SHP77 treated with DMSO at 0.1 percent for 48 hours (cell line): Measurements from ENCODE around the gene MSX2.

Source experiments
- DNase-seq: peaks from one replicate; lab custom pipeline; 2025; lab: John Stamatoyannopoulos, UW

MSX2 gene

GRCh38 chr5:174724484-174725260, at the start of gene MSX2:
MSX2 (plus strand) TSS chr5:174724582; CDS start chr5:174724660, 78 bp downstream.
- no peak for DNase-seq

GRCh38 chr5:174675110-174675509, 49.3 kb upstream of the MSX2 start:
- DNase-seq: no peak

DNA sequence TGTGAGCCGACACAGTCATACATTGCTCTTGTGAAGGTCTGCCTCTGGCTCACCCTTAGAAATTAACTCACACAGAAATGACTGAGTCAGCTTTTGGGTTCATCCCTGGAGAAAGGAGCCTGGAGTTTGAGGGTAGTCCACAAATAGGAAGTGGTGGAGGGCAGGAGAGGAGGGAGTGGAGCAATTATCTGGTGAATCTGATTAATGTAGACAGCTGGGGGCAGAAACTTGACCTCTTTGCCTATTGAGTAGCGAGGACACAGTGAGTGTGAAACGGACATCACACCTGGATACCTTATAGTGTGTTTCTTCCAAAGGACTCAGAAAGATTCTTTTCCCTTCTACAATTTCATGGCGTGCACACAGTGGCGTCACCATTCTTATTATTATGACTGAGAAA, 48.5 kb upstream of the MSX2 start:
- no peak for DNase-seq

GRCh38 chr5:174678107-174678506, 46.3 kb upstream of the MSX2 start:
- DNase-seq: no peak

DNA sequence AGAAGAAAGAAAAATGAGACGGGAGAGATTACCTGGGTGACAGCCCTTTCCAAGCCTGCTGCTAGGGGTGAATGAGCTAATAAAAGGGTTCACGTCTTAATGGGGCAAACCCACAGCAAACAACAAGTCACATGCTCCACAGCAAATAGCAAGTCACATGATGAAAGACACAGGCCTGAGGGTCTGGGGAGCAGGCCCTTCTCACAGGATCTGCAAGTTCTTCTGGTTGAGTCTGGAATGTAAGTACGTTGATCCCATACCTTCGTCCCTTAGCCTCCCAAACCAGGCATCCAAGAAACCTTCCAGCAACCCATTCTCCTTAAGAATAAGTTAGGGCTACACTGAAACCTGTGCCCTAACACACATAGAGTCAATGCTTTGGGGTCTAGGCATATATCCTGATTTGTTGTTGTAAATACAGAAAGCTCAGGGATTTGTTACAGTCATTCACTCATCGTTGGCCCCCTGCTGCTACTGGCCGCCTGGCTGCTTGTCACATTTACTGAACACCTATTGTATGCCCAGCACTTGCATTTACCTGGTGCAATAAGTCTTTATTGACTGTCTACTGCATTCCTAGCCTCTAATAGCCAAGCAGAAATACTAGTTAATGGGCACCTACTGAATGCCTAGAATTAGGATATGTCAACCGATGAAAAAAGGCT, 43.3 kb upstream of the MSX2 start:
- DNase-seq: no peak

- DNase-seq: no peak
Measured at GRCh38 chr5:174687503-174687902, 36.9 kb upstream of the MSX2 start.

GRCh38 chr5:174688441-174689354, 35.7 kb upstream of the MSX2 start:
- DNase-seq: no peak

GRCh38 chr5:174690271-174690670, 34.1 kb upstream of the MSX2 start:
- DNase-seq: no peak

DNA sequence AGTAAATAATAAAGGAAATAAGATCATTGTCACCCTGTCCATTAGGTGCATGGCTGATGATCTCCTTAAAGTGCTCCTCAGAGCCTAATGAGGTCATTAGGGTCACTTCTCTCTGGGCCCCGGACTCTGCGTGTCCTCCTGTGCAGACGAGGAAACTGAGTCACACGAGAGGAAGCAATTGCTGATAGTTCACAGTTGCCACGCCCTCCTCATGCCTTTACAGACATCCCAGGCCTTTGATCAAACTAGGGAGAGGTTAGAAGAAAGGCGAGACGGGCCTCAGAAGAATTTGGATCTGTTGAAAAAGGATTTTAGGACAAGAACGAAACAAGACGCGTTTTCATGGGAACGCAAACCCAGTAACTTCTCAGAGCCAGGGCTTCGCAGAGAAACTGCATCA, 32.0 kb upstream of the MSX2 start:
- no peak for DNase-seq

DNA sequence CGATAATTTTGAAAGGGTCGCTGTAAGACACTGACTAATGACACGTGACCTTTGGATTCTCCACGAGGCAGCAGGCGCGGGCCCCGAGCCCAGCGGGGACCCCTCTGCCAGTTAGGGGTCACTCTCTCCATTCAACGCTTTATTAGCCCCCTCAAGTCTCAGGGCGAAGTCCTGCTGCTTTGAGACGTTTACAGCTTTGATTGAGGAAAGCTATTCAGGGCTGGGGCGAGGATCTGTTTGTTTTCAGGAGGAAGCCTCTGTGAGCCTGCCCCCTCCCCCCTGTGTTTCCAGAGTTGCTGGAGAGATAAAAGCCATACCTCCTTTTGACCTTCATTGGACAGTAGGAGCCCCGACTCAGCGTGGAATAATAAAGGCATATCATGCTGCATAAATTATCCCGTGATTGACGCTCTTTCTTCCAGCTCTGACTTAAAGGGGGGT, 31.4 kb upstream of the MSX2 start:
- DNase-seq: no peak

GRCh38 chr5:174693697-174694385, 30.5 kb upstream of the MSX2 start:
- no peak for DNase-seq

DNA sequence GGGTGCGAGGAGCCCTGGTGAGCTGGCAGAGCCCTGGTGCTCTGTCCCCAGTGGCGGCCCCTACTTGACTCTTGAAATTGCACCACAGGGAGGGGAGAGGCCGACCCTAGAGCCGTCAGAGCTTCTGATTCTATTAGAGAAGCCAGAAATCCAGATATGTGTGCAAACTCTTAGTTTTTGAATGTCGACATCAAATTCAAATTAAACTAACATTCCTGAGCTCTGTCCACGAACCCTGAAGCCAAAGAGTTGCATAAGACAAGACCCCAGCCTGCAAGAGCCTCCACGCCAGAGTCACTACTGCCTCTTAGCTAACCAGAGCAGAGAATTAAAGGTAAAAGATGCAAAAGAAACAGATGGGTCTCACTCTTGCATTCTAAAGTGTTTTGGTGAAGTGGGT, 29.8 kb upstream of the MSX2 start:
- DNase-seq: no peak

DNA sequence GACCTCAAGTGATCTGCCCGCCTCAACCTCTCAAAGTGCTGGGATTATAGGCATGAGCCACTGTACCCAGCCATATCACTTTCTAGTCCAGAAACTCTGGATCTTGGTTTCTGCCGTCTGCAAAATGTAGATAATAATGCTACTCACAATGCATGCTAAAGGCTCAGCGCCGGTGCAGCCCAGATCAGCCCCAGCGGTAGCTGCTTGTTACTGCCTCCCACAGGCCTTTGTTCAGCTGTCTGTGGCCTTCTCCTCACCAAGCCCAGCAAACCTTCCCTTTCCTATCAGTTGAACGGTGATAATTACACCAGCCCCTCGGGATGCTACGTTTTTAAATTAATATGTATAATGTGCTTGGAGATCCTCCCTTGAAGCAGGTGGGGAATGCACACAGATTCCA, 26.2 kb upstream of the MSX2 start:
- DNase-seq: no peak

- DNase-seq: no peak
Measured at GRCh38 chr5:174699131-174699530, 25.3 kb upstream of the MSX2 start.

GRCh38 chr5:174706997-174707572, 17.3 kb upstream of the MSX2 start:
- no peak for DNase-seq

DNA sequence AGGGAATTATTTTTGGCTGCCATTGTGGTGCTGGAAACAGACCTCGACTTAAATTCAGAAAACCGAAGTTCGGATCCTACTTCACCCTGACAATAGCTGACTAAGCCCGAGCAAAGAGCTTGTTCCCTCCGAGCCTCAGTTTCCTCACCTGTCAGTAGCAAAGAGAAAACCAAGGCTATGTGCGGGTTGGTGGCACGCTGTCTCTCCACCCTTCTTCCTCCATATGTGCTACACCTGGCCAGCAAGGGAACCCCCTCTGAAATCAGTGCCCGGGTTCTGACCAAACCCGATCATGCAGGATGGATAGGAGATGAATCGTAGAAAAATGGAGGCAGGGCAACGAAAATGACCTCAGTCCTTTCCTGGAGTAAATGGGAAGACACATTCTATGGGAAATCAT, 16.7 kb upstream of the MSX2 start:
- DNase-seq: no peak

DNA sequence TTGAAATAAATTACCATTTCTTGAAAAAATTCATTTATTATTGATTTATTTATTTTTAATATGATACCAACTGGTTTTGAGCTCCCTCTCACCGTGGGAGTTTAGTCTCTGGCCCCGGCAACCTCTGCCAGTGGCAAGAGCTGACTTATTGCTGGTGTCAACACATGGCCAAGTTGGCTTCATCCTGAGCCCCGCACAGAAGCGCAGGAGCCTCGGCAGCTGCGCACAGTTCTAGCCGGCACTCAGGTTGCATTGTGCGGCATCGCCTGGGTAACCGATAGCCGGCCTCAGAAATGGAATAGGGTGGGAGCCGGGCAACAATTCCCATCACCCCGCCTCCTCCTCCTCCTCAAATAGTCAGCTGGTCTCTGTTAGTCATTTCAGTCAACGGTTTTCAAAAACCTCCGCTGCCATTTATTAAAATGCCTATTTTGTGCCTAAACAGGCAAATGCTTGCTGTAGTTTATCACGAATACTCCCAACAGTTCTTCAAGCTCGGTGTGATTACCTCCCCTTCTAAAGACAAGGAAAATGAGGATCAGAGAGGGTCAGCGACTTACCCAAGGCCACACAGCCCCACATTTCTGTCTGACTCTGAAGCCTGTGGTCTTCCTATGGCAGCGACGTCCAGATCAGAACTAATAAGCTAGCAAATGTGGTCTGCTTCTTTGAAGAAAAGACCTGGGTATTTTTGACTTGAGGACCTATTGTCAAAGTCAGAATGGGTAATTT, 15.7 kb upstream of the MSX2 start:
- DNase-seq: no peak

GRCh38 chr5:174714751-174715150, 9.6 kb upstream of the MSX2 start:
- DNase-seq: no peak

GRCh38 chr5:174715804-174716203, 8.6 kb upstream of the MSX2 start:
- no peak for DNase-seq

DNA sequence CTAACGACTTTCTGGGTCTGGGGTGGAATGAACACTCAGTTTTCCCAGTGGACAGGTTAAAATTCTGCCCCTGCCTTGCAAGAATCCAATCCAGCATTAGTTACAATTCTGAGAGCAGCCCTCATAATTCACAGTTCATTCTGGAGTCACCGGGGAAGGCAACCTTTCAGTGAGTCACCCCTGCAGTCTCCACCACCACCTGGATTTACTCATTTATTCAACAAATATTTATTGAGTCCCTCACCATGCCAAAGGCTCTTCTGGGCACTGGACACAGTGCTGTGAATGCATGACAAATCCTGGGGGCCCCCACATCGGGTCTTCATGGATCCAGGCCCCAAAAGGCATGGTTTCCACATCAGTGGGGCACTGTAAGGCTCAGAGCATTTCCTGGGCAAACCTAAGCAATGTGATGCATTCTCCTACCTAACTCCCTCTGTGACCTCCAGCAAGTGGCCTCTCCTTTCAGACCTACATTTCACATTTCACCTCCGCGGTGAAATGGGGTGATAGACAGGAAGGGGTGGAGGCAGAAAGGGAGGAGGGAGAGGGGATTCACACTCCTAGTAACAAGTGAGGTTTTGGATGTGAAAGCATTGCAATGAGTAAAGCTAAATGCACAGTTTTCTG, 6.4 kb upstream of the MSX2 start:
- no peak for DNase-seq
